Measurements from ENCODE around the gene CCDC24. TPM values are rescaled to one million over a fixed set of nuclear protein-coding genes. Genes with fewer than 3 reads are reported as not detected.

CCDC24 gene
- total and polyA plus RNA-seq, 7 experiments from 2014 or later: 0.40 to 2.9 (median 1.6) TPM; not detected in 1

DNA sequence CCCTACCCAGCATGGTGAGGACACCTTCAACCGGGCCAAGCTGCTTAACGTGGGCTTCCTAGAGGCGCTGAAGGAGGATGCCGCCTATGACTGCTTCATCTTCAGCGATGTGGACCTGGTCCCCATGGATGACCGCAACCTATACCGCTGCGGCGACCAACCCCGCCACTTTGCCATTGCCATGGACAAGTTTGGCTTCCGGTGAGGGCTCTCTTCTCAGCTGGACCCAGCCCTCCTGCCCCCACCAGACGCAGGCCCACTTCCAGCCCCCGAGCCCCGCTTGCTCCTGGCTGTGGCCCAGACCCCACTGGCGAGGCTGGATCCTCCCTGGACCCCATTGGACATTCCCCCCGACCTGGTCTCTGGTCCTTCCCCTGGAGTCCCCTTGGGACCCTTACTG, 6.5 kb upstream of the CCDC24 start:
- H3K4me1 ChIP-seq (ENCODE audit: control insufficient read depth in 2 of 2, insufficient read depth in 2 of 2, low read length in 2 of 2): peaks cover under 1 to 3% of the 10 kb centered on the region in 2 donors

DNA sequence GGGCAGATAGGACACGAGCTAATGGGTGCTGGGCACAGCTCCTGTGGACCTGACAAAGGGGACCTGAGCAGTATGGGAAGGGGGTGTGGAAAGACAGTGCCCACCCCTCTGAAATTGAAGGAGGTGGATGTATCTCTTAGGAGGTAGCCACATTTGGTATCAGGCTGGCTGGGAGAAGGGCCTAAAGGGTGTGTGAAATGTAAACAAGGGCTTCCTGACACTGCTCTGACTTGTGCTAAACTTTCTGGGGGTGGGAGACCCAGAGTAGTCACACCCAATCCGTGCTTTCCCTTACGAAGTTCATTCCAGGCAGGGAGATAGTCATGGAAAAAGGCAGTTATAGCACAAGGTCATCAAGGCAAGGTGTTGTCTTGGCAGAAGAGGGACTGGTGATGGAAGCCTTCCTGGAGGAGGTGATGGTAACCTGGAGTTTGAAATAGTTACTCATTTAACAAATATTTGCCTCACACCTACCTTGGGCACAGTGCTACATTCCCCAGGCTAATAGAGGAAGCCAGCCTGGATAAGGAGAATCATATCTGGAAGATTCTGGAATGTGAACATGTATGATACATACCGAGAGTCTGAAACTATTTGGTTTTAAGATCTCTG, 5.3 kb upstream of the CCDC24 start:
- H3K4me1 Mint-ChIP-seq: peaks cover 0 to 3% (median 0%) of the 10 kb centered on the region in 7 donors
- no peaks in the 10 kb centered on the region for H3K36me3 ChIP-seq (ENCODE audit: control insufficient read depth in 2 of 3, insufficient read depth in 3 of 3, low read length in 3 of 3)
- DNase-seq (no peak), ATAC-seq (no peak)
- H3K4me1 ChIP-seq (ENCODE audit: control insufficient read depth in 2 of 2, insufficient read depth in 2 of 2, low read length in 2 of 2): peaks cover 0 to 4% of the 10 kb centered on the region in 2 donors
- ChIA-PET POLR2A (no interaction called here), CTCF (no interaction called here)
- no peaks in the 10 kb centered on the region for H3K27me3 ChIP-seq (ENCODE audit: control insufficient read depth in 2 of 2, insufficient read depth in 2 of 2, low read length in 2 of 2)
- intact Hi-C loops (cut with micrococcal nuclease): no loop called here
- H3K27ac ChIP-seq (ENCODE audit: low read depth, low read length): no peak overlapping the region
- H3K9me3 ChIP-seq (ENCODE audit: control insufficient read depth in 2 of 3, low read length in 3 of 3): no peaks in the 10 kb centered on the region
- H3K4me3 ChIP-seq (ENCODE audit: low read length): no peak overlapping the region
- H3K27me3 Mint-ChIP-seq: no peaks in the 10 kb centered on the region
- H3K9me3 Mint-ChIP-seq: no peaks in the 10 kb centered on the region
- H3K27ac Mint-ChIP-seq: no peak overlapping the region
- H3K4me3 Mint-ChIP-seq: no peak overlapping the region
- H3K36me3 Mint-ChIP-seq: no peaks in the 10 kb centered on the region

More for the DNA sequence above, 6.5 kb upstream of the CCDC24 start:
- Histone ChIP-seq H3K4me3 (ENCODE audit: low read length) (no peak overlapping the region), H3K36me3 (ENCODE audit: control insufficient read depth in 2 of 3, insufficient read depth in 3 of 3, low read length in 3 of 3) (no peaks in the 10 kb centered on the region), H3K27ac (ENCODE audit: low read depth, low read length) (no peak overlapping the region), H3K27me3 (ENCODE audit: control insufficient read depth in 2 of 2, insufficient read depth in 2 of 2, low read length in 2 of 2) (peaks cover 0 to 7% of the 10 kb centered on the region in 2 donors), H3K9me3 (ENCODE audit: control insufficient read depth in 2 of 3, low read length in 3 of 3) (no peaks in the 10 kb centered on the region)
- Mint-ChIP-seq H3K4me1 (peaks cover 0 to 10% (median 2%) of the 10 kb centered on the region in 7 donors), H3K4me3 (no peak overlapping the region), H3K27me3 (peaks cover 0 to 12% (median 6%) of the 10 kb centered on the region in 5 donors), H3K36me3 (peaks cover 0 to under 1% (median 0%) of the 10 kb centered on the region in 5 donors), H3K27ac (no peak overlapping the region), H3K9me3 (no peaks in the 10 kb centered on the region)
- ChIA-PET CTCF (interaction anchor here (0.5 kb wide), 1 partner anchor 62 kb away, joined by 3 read pairs; no protein-coding TSS in a partner anchor), POLR2A (no interaction called here)
- ATAC-seq (no peak), DNase-seq (no peak)
- intact Hi-C loops (cut with micrococcal nuclease): no loop called here

- H3K4me3 ChIP-seq (ENCODE audit: low read length): no peak overlapping the region
- H3K36me3 Mint-ChIP-seq: no peaks in the 10 kb centered on the region
- no peak overlapping the region for H3K4me3 Mint-ChIP-seq
- no peaks in the 10 kb centered on the region for H3K27me3 Mint-ChIP-seq
- ChIA-PET CTCF (interaction anchor here (1.0 kb wide), 1 partner anchor 19 kb away, joined by 3 read pairs; no protein-coding TSS in a partner anchor), POLR2A (no interaction called here)
- ATAC-seq: no peak
- DNase-seq: no peak
- H3K27ac ChIP-seq (ENCODE audit: low read depth, low read length): no peak overlapping the region
- H3K4me1 ChIP-seq (ENCODE audit: control insufficient read depth in 2 of 2, insufficient read depth in 2 of 2, low read length in 2 of 2): peaks cover 0 to 5% of the 10 kb centered on the region in 2 donors
- H3K9me3 Mint-ChIP-seq: no peaks in the 10 kb centered on the region
- H3K36me3 ChIP-seq (ENCODE audit: control insufficient read depth in 2 of 3, insufficient read depth in 3 of 3, low read length in 3 of 3): no peaks in the 10 kb centered on the region
- H3K27ac Mint-ChIP-seq: no peak overlapping the region
- intact Hi-C loops (cut with micrococcal nuclease): no loop called here
- H3K27me3 ChIP-seq (ENCODE audit: control insufficient read depth in 2 of 2, insufficient read depth in 2 of 2, low read length in 2 of 2): no peaks in the 10 kb centered on the region
- no peaks in the 10 kb centered on the region for H3K9me3 ChIP-seq (ENCODE audit: control insufficient read depth in 2 of 3, low read length in 3 of 3)
- peaks cover 0 to 3% (median 0%) of the 10 kb centered on the region in 7 donors for H3K4me1 Mint-ChIP-seq
Observed at GRCh38 chr1:43986712-43987111, 4.7 kb upstream of the CCDC24 start.

GRCh38 chr1:43987159-43987902, 4.1 kb upstream of the CCDC24 start:
- CTCF ChIA-PET: interaction anchor here (1.0 kb wide), 1 partner anchor 18 kb away, joined by 3 read pairs; no protein-coding TSS in a partner anchor
- H3K27ac ChIP-seq (ENCODE audit: low read depth, low read length): no peak overlapping the region
- H3K4me1 ChIP-seq (ENCODE audit: control insufficient read depth in 2 of 2, insufficient read depth in 2 of 2, low read length in 2 of 2): peaks cover 0 to 9% of the 10 kb centered on the region in 2 donors
- Mint-ChIP-seq H3K27ac (peak overlapping the region in 1 of 9 donors; percentile 8), H3K36me3 (no peaks in the 10 kb centered on the region), H3K27me3 (no peaks in the 10 kb centered on the region), H3K4me3 (no peak overlapping the region), H3K4me1 (peaks cover 0 to 8% (median 4%) of the 10 kb centered on the region in 7 donors), H3K9me3 (no peaks in the 10 kb centered on the region)
- ATAC-seq (no peak), DNase-seq (no peak)
- H3K4me3 ChIP-seq (ENCODE audit: low read length): no peak overlapping the region
- no peaks in the 10 kb centered on the region for H3K27me3 ChIP-seq (ENCODE audit: control insufficient read depth in 2 of 2, insufficient read depth in 2 of 2, low read length in 2 of 2)
- no peaks in the 10 kb centered on the region for H3K36me3 ChIP-seq (ENCODE audit: control insufficient read depth in 2 of 3, insufficient read depth in 3 of 3, low read length in 3 of 3)
- POLR2A ChIA-PET: no interaction called here
- no peaks in the 10 kb centered on the region for H3K9me3 ChIP-seq (ENCODE audit: control insufficient read depth in 2 of 3, low read length in 3 of 3)
- intact Hi-C loops (cut with micrococcal nuclease): no loop called here

DNA sequence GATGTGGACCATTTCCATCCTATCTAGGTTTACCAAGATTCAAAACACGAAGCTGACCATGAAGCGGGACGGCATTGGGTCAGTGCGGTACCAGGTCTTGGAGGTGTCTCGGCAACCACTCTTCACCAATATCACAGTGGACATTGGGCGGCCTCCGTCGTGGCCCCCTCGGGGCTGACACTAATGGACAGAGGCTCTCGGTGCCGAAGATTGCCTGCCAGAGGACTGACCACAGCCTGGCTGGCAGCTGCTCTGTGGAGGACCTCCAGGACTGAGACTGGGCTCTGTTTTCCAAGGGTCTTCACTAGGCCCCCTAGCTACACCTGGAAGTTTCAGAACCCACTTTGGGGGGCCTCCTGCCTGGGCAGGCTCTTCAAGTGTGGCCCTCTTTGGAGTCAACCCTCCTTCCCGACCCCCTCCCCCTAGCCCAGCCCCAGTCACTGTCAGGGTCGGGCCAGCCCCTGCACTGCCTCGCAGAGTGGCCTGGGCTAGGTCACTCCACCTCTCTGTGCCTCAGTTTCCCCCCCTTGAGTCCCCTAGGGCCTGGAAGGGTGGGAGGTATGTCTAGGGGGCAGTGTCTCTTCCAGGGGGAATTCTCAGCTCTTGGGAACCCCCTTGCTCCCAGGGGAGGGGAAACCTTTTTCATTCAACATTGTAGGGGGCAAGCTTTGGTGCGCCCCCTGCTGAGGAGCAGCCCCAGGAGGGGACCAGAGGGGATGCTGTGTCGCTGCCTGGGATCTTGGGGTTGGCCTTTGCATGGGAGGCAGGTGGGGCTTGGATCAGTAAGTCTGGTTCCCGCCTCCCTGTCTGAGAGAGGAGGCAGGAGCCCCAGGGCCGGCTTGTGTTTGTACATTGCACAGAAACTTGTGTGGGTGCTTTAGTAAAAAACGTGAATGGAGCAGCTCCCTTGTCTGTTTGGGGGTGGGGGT, 864 bp upstream of the CCDC24 start:
- Histone ChIP-seq H3K4me3 (ENCODE audit: low read length) (peak overlapping the region; percentile 79), H3K27ac (ENCODE audit: low read depth, low read length) (peak overlapping the region; percentile 72), H3K36me3 (ENCODE audit: control insufficient read depth in 2 of 3, insufficient read depth in 3 of 3, low read length in 3 of 3) (no peaks in the 10 kb centered on the region), H3K9me3 (ENCODE audit: control insufficient read depth in 2 of 3, low read length in 3 of 3) (no peaks in the 10 kb centered on the region), H3K27me3 (ENCODE audit: control insufficient read depth in 2 of 2, insufficient read depth in 2 of 2, low read length in 2 of 2) (no peaks in the 10 kb centered on the region), H3K4me1 (ENCODE audit: control insufficient read depth in 2 of 2, insufficient read depth in 2 of 2, low read length in 2 of 2) (peaks cover 0 to 11% of the 10 kb centered on the region in 2 donors)
- intact Hi-C loops (cut with micrococcal nuclease): loop anchor here (1.0 to 2.0 kb wide), 5 partner anchors 16 to 44 kb away; partner anchors contain the start of genes ATP6V0B (in 2 of the 2) and IPO13 (in 2 of the 2)
- no peak for DNase-seq
- no peaks in the 10 kb centered on the region for H3K36me3 Mint-ChIP-seq
- ChIA-PET CTCF (no interaction called here), POLR2A (interaction anchor here (0.5 to 1.1 kb wide), 6 partner anchors 10 to 1078 kb away, joined by 3 to 5 read pairs (median 4); partner anchors contain the start of gene ATP6V0B)
- peaks cover 0 to 17% (median 9%) of the 10 kb centered on the region in 7 donors for H3K4me1 Mint-ChIP-seq
- H3K9me3 Mint-ChIP-seq: no peaks in the 10 kb centered on the region
- H3K27ac Mint-ChIP-seq: peak overlapping the region in 3 of 9 donors; percentile 60 to 91 (median 81)
- no peak for ATAC-seq
- no peaks in the 10 kb centered on the region for H3K27me3 Mint-ChIP-seq
- H3K4me3 Mint-ChIP-seq: peak overlapping the region; percentile 83 to 95 (median 92)

DNA sequence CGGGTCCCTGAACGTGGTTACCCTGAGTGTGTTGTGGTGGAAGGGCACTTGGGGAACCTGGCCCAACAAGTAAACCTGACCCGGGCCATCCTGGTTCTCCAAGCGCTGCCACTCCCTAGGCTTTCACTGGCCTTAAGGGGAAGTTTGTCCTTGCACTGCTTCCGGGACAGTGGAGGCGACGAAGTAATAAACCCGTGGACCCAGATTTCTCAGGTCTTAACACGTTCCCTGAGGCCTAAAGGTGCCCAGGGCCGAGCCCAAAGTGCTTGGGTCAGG, 261 bp upstream of the CCDC24 start:
- H3K27me3 ChIP-seq (ENCODE audit: control insufficient read depth in 2 of 2, insufficient read depth in 2 of 2, low read length in 2 of 2): no peaks in the 10 kb centered on the region
- peaks cover 0 to 17% (median 9%) of the 10 kb centered on the region in 7 donors for H3K4me1 Mint-ChIP-seq
- H3K27ac Mint-ChIP-seq: peak overlapping the region in 5 of 9 donors; percentile 60 to 91 (median 81)
- peak overlapping the region; percentile 83 to 95 (median 92) for H3K4me3 Mint-ChIP-seq
- intact Hi-C loops (cut with micrococcal nuclease): loop anchor here (1.0 to 2.0 kb wide), 5 partner anchors 16 to 45 kb away; partner anchors contain the start of genes ATP6V0B (in 2 of the 2) and IPO13 (in 2 of the 2)
- DNase-seq (no peak), ATAC-seq (no peak)
- H3K27me3 Mint-ChIP-seq: no peaks in the 10 kb centered on the region
- no peaks in the 10 kb centered on the region for H3K36me3 ChIP-seq (ENCODE audit: control insufficient read depth in 2 of 3, insufficient read depth in 3 of 3, low read length in 3 of 3)
- no peaks in the 10 kb centered on the region for H3K9me3 Mint-ChIP-seq
- ChIA-PET POLR2A (interaction anchor here (0.6 kb wide), 1 partner anchor 1077 kb away, joined by 4 read pairs; no protein-coding TSS in a partner anchor), CTCF (no interaction called here)
- peaks cover 0 to 11% of the 10 kb centered on the region in 2 donors for H3K4me1 ChIP-seq (ENCODE audit: control insufficient read depth in 2 of 2, insufficient read depth in 2 of 2, low read length in 2 of 2)
- H3K36me3 Mint-ChIP-seq: no peaks in the 10 kb centered on the region
- peak overlapping the region; percentile 79 for H3K4me3 ChIP-seq (ENCODE audit: low read length)
- peak overlapping the region; percentile 72 for H3K27ac ChIP-seq (ENCODE audit: low read depth, low read length)
- H3K9me3 ChIP-seq (ENCODE audit: control insufficient read depth in 2 of 3, low read length in 3 of 3): no peaks in the 10 kb centered on the region

Measured in naive thymus-derived CD4-positive, alpha-beta T cell (primary cell).